ENCODE measurements around the gene IGLL1.

DNA sequence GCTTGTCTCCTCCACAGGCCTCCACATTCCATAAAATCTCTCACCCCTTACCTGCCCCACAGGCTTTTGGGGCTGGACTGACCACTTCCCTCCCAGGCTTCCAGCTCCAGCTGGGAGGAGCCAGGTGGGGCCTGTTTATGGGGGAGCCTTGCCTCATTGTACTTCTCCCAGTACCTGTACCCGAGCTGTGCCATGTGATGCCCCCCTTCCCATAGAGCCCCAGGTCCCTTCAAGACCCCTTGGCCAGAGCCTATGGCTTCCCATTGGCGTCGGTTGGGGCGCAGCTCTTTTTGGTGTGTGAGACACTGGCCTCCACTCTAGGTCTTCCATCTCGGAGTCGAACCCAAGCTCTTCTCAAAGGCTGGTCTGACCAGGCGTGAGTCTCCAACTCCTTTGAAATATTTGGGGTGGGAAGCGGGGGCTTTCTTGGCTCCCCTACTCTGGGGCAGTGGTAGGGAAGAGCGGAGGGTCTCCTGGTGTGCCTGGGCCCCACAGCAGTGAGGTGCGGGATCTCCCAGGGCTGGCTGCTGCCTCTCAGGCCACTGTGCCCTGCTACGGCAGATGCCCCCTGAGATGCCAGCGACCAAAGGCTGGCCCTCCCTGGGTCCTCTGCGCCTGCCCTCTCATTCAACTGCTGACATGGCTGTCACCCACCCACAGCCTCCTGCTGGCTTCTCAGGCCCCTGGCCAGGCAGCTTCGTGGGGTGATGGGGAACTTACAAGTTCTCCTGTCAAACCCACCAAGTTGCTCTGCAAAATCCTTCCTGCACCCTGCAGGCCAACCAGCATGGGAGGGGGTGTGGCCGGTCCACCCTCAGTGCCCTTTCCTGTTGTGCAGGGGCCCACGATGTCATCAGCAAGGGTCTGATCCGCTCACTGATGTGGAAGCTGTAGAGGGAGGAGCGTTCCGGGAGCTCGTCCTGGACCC, 26.4 kb upstream of the IGLL1 start:
- TF ChIP-seq, protein P1, sequence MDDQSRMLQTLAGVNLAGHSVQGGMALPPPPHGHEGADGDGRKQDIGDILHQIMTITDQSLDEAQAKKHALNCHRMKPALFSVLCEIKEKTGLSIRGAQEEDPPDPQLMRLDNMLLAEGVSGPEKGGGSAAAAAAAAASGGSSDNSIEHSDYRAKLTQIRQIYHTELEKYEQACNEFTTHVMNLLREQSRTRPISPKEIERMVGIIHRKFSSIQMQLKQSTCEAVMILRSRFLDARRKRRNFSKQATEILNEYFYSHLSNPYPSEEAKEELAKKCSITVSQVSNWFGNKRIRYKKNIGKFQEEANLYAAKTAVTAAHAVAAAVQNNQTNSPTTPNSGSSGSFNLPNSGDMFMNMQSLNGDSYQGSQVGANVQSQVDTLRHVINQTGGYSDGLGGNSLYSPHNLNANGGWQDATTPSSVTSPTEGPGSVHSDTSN (IDR thresholded peaks at IDR 0.05) = no peak
- TF ChIP-seq TEAD4 (IDR thresholded peaks at IDR 0.05; ENCODE audit: borderline replicate concordance, insufficient read depth) = no peak
- TF ChIP-seq, protein P2, sequence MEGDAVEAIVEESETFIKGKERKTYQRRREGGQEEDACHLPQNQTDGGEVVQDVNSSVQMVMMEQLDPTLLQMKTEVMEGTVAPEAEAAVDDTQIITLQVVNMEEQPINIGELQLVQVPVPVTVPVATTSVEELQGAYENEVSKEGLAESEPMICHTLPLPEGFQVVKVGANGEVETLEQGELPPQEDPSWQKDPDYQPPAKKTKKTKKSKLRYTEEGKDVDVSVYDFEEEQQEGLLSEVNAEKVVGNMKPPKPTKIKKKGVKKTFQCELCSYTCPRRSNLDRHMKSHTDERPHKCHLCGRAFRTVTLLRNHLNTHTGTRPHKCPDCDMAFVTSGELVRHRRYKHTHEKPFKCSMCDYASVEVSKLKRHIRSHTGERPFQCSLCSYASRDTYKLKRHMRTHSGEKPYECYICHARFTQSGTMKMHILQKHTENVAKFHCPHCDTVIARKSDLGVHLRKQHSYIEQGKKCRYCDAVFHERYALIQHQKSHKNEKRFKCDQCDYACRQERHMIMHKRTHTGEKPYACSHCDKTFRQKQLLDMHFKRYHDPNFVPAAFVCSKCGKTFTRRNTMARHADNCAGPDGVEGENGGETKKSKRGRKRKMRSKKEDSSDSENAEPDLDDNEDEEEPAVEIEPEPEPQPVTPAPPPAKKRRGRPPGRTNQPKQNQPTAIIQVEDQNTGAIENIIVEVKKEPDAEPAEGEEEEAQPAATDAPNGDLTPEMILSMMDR (IDR thresholded peaks at IDR 0.05) = no peak
- TF ChIP-seq POLR2AphosphoS5 (IDR thresholded peaks at IDR 0.05; ENCODE audit: low read depth, low read length) = no peak
- TF ChIP-seq GATA2 (CRISPR knock-in tag; IDR thresholded peaks at IDR 0.05) = no peak
- TF ChIP-seq, protein P3, sequence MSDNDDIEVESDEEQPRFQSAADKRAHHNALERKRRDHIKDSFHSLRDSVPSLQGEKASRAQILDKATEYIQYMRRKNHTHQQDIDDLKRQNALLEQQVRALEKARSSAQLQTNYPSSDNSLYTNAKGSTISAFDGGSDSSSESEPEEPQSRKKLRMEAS (IDR thresholded peaks at IDR 0.05; ENCODE audit: low read depth) = no peak

All from SK-N-SH (cell line).